ENCODE results near the gene LRRC1. TPM values are rescaled to one million over a fixed set of nuclear protein-coding genes. Genes with fewer than 3 reads are reported as not detected.

The LRRC1 gene
- total RNA-seq, 1 experiment from 2014 or later, result 10.3 TPM

GRCh38 chr6:53920881-53921280, 126.1 kb downstream of the LRRC1 start:
- no peaks in the 10 kb centered on the region for H3K4me1 ChIP-seq (ENCODE audit: insufficient read depth, low read length)
- DNase-seq, result no peak
- no peak overlapping the region for H2BK12ac ChIP-seq (ENCODE audit: insufficient read length, low read depth, low read length)
- no peak overlapping the region for H4K5ac ChIP-seq (ENCODE audit: insufficient read length, low read depth, low read length)
- no peak overlapping the region for H3K56ac ChIP-seq (ENCODE audit: insufficient read length, low read depth, low read length)
- Mint-ChIP-seq H3K4me1 (peaks cover 27 to 28% of the 10 kb centered on the region in 2 experiments), H3K4me3 (no peak overlapping the region), H3K9me3 (no peaks in the 10 kb centered on the region), H3K36me3 (ENCODE audit: insufficient read depth in 1 of 3, low read depth in 3 of 3) (peaks cover 5 to 9% (median 7%) of the 10 kb centered on the region in 3 experiments; a peak in 6 of 7 replicates), H3K27me3 (ENCODE audit: low read depth) (no peaks in the 10 kb centered on the region; the same call in 1 of the 2 replicates), H3K27ac (no peak overlapping the region; a peak in 1 of 7 replicates)
- no peak overlapping the region for H3K14ac ChIP-seq (ENCODE audit: insufficient read depth, low read length)
- H3K23ac ChIP-seq (ENCODE audit: insufficient read length, low read depth, low read length), result no peak overlapping the region
- no peak overlapping the region for H2BK120ac ChIP-seq (ENCODE audit: low read depth, low read length, poor library complexity, severe bottlenecking)
- H3K27me3 ChIP-seq (ENCODE audit: insufficient read depth, low read length), result no peaks in the 10 kb centered on the region
- H3K9me3 ChIP-seq (ENCODE audit: control insufficient read depth, low read depth, low read length), result no peaks in the 10 kb centered on the region
- no peak overlapping the region for H3K9ac ChIP-seq (ENCODE audit: extremely low read depth, insufficient read length, low read length)
- no peak overlapping the region for H2AFZ ChIP-seq (ENCODE audit: low read length)
- H3K79me1 ChIP-seq (ENCODE audit: insufficient read depth, low read depth, low read length, poor library complexity, severe bottlenecking), result no peaks in the 10 kb centered on the region
- no CpG with 5 or more reads among the region's 5 CpGs for WGBS (ENCODE audit: extremely low coverage, insufficient read length, low lambda C conversion rate)
- H2BK5ac ChIP-seq (ENCODE audit: insufficient read length, low read length), result no peak overlapping the region
- no peak overlapping the region for H4K8ac ChIP-seq (replicated peaks; ENCODE audit: insufficient read length, low read depth, low read length)
- no peak for TF ChIP-seq CTCF (conservative IDR thresholded peaks at IDR 0.05)
- H3K27ac ChIP-seq (ENCODE audit: insufficient read length, low read depth, low read length), result no peak overlapping the region
- no peaks in the 10 kb centered on the region for H4K20me1 ChIP-seq (ENCODE audit: control insufficient read depth, insufficient read depth, insufficient read length)
- no peak overlapping the region for H4K91ac ChIP-seq (ENCODE audit: insufficient read length, low read depth, low read length)
- H3K18ac ChIP-seq (ENCODE audit: insufficient read length, low read depth, low read length), result no peak overlapping the region
- H3K79me2 ChIP-seq (ENCODE audit: insufficient read depth, low read length), result no peaks in the 10 kb centered on the region
- H3K23me2 ChIP-seq (ENCODE audit: insufficient read length, low read depth, low read length, poor library complexity, severe bottlenecking), result no peaks in the 10 kb centered on the region
- no peak overlapping the region for H3K4ac ChIP-seq (ENCODE audit: low read depth, low read length)
- H2AK5ac ChIP-seq (ENCODE audit: insufficient read length, low read length), result no peak overlapping the region
- no peak overlapping the region for H3T11ph ChIP-seq (ENCODE audit: low read length)
- H2BK20ac ChIP-seq (ENCODE audit: low read depth, low read length, poor library complexity, severe bottlenecking), result no peak overlapping the region
- no peak overlapping the region for H2BK15ac ChIP-seq (ENCODE audit: low read depth, low read length)
- no peak overlapping the region for H3K4me2 ChIP-seq (ENCODE audit: insufficient read depth, insufficient read length, low read length)

Data from H9 (cell line).